ENCODE measurements around the gene RXYLT1.

The RXYLT1 gene

GRCh38 chr12:63828867-63829266, 49.2 kb downstream of the RXYLT1 start:
- TF ChIP-seq SIN3A (IDR thresholded peaks at IDR 0.05; ENCODE audit: borderline replicate concordance, insufficient read depth, low read length) (no peak), REST (IDR thresholded peaks at IDR 0.05; ENCODE audit: insufficient read depth in 1 of 2, low read depth in 2 of 2, low read length in 2 of 2) (no peak), FOXP2 (optimal IDR thresholded peaks at IDR 0.05; ENCODE audit: borderline replicate concordance, extremely low read depth, extremely low read length, insufficient read depth) (no peak), POLR2AphosphoS5 (IDR thresholded peaks at IDR 0.05; ENCODE audit: low read depth, low read length) (no peak), TAF1 (IDR thresholded peaks at IDR 0.05; ENCODE audit: borderline replicate concordance, insufficient read depth, low read length) (no peak)

GRCh38 chr12:63836046-63836445, 56.3 kb downstream of the RXYLT1 start:
- TF ChIP-seq FOXP2 (optimal IDR thresholded peaks at IDR 0.05; ENCODE audit: borderline replicate concordance, extremely low read depth, extremely low read length, insufficient read depth) (no peak), TAF1 (IDR thresholded peaks at IDR 0.05; ENCODE audit: borderline replicate concordance, insufficient read depth, low read length) (no peak), POLR2AphosphoS5 (IDR thresholded peaks at IDR 0.05; ENCODE audit: low read depth, low read length) (no peak), REST (IDR thresholded peaks at IDR 0.05; ENCODE audit: insufficient read depth in 1 of 2, low read depth in 2 of 2, low read length in 2 of 2) (no peak), SIN3A (IDR thresholded peaks at IDR 0.05; ENCODE audit: borderline replicate concordance, insufficient read depth, low read length) (no peak)

GRCh38 chr12:63836936-63837335, 57.2 kb downstream of the RXYLT1 start:
- TF ChIP-seq POLR2AphosphoS5 (IDR thresholded peaks at IDR 0.05; ENCODE audit: low read depth, low read length) (no peak), SIN3A (IDR thresholded peaks at IDR 0.05; ENCODE audit: borderline replicate concordance, insufficient read depth, low read length) (no peak), REST (IDR thresholded peaks at IDR 0.05; ENCODE audit: insufficient read depth in 1 of 2, low read depth in 2 of 2, low read length in 2 of 2) (no peak), TAF1 (IDR thresholded peaks at IDR 0.05; ENCODE audit: borderline replicate concordance, insufficient read depth, low read length) (no peak), FOXP2 (optimal IDR thresholded peaks at IDR 0.05; ENCODE audit: borderline replicate concordance, extremely low read depth, extremely low read length, insufficient read depth) (no peak)

- TF ChIP-seq TAF1 (IDR thresholded peaks at IDR 0.05; ENCODE audit: borderline replicate concordance, insufficient read depth, low read length) (no peak), SIN3A (IDR thresholded peaks at IDR 0.05; ENCODE audit: borderline replicate concordance, insufficient read depth, low read length) (no peak), REST (IDR thresholded peaks at IDR 0.05; ENCODE audit: insufficient read depth in 1 of 2, low read depth in 2 of 2, low read length in 2 of 2) (no peak), FOXP2 (optimal IDR thresholded peaks at IDR 0.05; ENCODE audit: borderline replicate concordance, extremely low read depth, extremely low read length, insufficient read depth) (no peak), POLR2AphosphoS5 (IDR thresholded peaks at IDR 0.05; ENCODE audit: low read depth, low read length) (no peak)
Measured at GRCh38 chr12:63838411-63838810, 58.7 kb downstream of the RXYLT1 start.

- no peak for TF ChIP-seq SIN3A (IDR thresholded peaks at IDR 0.05; ENCODE audit: borderline replicate concordance, insufficient read depth, low read length)
- no peak for TF ChIP-seq TAF1 (IDR thresholded peaks at IDR 0.05; ENCODE audit: borderline replicate concordance, insufficient read depth, low read length)
- no peak for TF ChIP-seq FOXP2 (optimal IDR thresholded peaks at IDR 0.05; ENCODE audit: borderline replicate concordance, extremely low read depth, extremely low read length, insufficient read depth)
- TF ChIP-seq REST (IDR thresholded peaks at IDR 0.05; ENCODE audit: insufficient read depth in 1 of 2, low read depth in 2 of 2, low read length in 2 of 2) = no peak
- no peak for TF ChIP-seq POLR2AphosphoS5 (IDR thresholded peaks at IDR 0.05; ENCODE audit: low read depth, low read length)
Measured at GRCh38 chr12:63841011-63841410, 61.3 kb downstream of the RXYLT1 start.

All from PFSK-1 (cell line).